DND-41 (cell line): ENCODE measurements around the gene SDE2.
"Not testable (repeated sequence)": the region's sequence is repeated elsewhere in the genome, so short reads cannot be mapped to it uniquely, and the experiment has no call there.

Source experiments
- ATAC-seq: fragments of 200-7000 bp; cut with Tn5 transposase; 3 replicates; pipeline ENCODE4 v1.9.1; 2021; ENCODE audit warnings: low read depth; ENCODE audit not compliant: insufficient read depth
- DNase-seq: peaks from one replicate; pipeline ENCODE4 v3.0.0-alpha.2; 2020
- H2AFZ ChIP-seq: 2 replicates; pipeline ENCODE4 v1.6.0; 2012; ENCODE audit warnings: low read depth, low read length
- H3K27ac ChIP-seq: 2 replicates; pipeline ENCODE4 v1.5.1; 2012; ENCODE audit warnings: low read length, inconsistent platforms
- H3K27me3 ChIP-seq: fragments of 200-600 bp; sonication (generic); 2 replicates; pipeline ENCODE4 v1.6.0; 2012; ENCODE audit warnings: low read length, mild to moderate bottlenecking, inconsistent platforms; ENCODE audit not compliant: insufficient read depth, poor library complexity
- H3K36me3 ChIP-seq: 2 replicates; pipeline ENCODE4 v1.5.1; 2012; ENCODE audit warnings: low read length, inconsistent platforms; ENCODE audit not compliant: insufficient read depth
- H3K4me1 ChIP-seq: 2 replicates; pipeline ENCODE4 v1.5.1; 2012; ENCODE audit warnings: mild to moderate bottlenecking, low read length; ENCODE audit not compliant: insufficient read depth
- H3K4me2 ChIP-seq: 2 replicates; pipeline ENCODE4 v1.6.0; 2012; ENCODE audit warnings: mild to moderate bottlenecking, moderate library complexity, low read length, inconsistent platforms; ENCODE audit not compliant: insufficient read depth
- H3K4me3 ChIP-seq, 2 experiments: fragments of 200-600 bp in 1 of 2; shearing (Covaris generic) in 1 of 2; 2 replicates each; pipeline ENCODE4 v1.5.1; 2012 to 2016; ENCODE audit warnings: inconsistent platforms in 2 of 2, low read length in 2 of 2, mild to moderate bottlenecking in 2 of 2, low read depth in 1 of 2, moderate library complexity in 1 of 2
- H3K79me2 ChIP-seq: 2 replicates; pipeline ENCODE4 v1.6.0; 2012; ENCODE audit warnings: low read length, inconsistent platforms; ENCODE audit not compliant: insufficient read depth
- H3K9ac ChIP-seq: 2 replicates; pipeline ENCODE4 v1.6.0; 2012; ENCODE audit warnings: low read depth, mild to moderate bottlenecking, inconsistent platforms, low read length, moderate library complexity
- H3K9me3 ChIP-seq: 2 replicates; pipeline ENCODE4 v1.5.1; 2012; ENCODE audit warnings: low read length, moderate library complexity, mild to moderate bottlenecking, inconsistent platforms; ENCODE audit not compliant: insufficient read depth, severe bottlenecking
- H4K20me1 ChIP-seq: 2 replicates; pipeline ENCODE4 v1.6.0; 2012; ENCODE audit warnings: low read length; ENCODE audit not compliant: insufficient read depth
- EZH2 ChIP-seq: IDR thresholded peaks from 3 replicates; pipeline ENCODE4 v1.6.1; 2012; ENCODE audit warnings: borderline replicate concordance, low read depth, mild to moderate bottlenecking, moderate library complexity, low read length, inconsistent platforms; ENCODE audit not compliant: severe bottlenecking
- TF ChIP-seq, protein P1 (sequence below): IDR thresholded peaks from 2 replicates; pipeline ENCODE4 v1.5.1; 2012; ENCODE audit warnings: borderline replicate concordance, low read length, moderate library complexity, mild to moderate bottlenecking; ENCODE audit not compliant: poor library complexity, severe bottlenecking; ENCODE audit errors: extremely low read depth

Gene SDE2

DNA sequence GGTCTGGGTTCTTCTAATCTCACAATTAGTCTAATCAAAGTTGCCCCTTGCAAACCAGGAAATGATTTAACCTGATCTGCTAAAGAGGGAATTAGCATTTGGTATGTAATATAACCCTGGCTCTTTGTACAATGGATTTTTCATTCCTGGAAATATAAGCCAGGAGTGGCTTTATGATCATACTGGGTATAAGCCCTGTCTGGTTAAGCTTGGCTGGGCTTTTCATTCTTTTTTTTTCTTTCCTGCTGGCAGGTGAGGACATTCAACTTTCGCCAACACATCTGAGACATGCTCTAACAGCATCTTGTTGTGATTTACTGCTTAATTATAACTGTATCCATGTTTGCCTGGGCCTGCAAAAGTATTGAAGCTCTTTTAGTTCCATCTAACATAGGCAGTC is 20.4 kb upstream of the SDE2 start:
- no peaks in the 10 kb centered on the region for H3K27me3 ChIP-seq
- H3K36me3 ChIP-seq: no peaks in the 10 kb centered on the region
- H3K4me3 ChIP-seq: no peak overlapping the region
- H2AFZ ChIP-seq: no peak overlapping the region; the same call in 1 of the 2 replicates
- H3K27ac ChIP-seq: no peak overlapping the region
- H3K9ac ChIP-seq: no peak overlapping the region
- no peak for TF ChIP-seq EZH2
- TF ChIP-seq, protein P1, sequence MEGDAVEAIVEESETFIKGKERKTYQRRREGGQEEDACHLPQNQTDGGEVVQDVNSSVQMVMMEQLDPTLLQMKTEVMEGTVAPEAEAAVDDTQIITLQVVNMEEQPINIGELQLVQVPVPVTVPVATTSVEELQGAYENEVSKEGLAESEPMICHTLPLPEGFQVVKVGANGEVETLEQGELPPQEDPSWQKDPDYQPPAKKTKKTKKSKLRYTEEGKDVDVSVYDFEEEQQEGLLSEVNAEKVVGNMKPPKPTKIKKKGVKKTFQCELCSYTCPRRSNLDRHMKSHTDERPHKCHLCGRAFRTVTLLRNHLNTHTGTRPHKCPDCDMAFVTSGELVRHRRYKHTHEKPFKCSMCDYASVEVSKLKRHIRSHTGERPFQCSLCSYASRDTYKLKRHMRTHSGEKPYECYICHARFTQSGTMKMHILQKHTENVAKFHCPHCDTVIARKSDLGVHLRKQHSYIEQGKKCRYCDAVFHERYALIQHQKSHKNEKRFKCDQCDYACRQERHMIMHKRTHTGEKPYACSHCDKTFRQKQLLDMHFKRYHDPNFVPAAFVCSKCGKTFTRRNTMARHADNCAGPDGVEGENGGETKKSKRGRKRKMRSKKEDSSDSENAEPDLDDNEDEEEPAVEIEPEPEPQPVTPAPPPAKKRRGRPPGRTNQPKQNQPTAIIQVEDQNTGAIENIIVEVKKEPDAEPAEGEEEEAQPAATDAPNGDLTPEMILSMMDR: no peak
- no peaks in the 10 kb centered on the region for H4K20me1 ChIP-seq
- no peak for ATAC-seq
- no peaks in the 10 kb centered on the region for H3K4me1 ChIP-seq
- no peak overlapping the region for H3K4me2 ChIP-seq
- no peaks in the 10 kb centered on the region for H3K9me3 ChIP-seq
- no peaks in the 10 kb centered on the region for H3K79me2 ChIP-seq
- DNase-seq: no peak

DNA sequence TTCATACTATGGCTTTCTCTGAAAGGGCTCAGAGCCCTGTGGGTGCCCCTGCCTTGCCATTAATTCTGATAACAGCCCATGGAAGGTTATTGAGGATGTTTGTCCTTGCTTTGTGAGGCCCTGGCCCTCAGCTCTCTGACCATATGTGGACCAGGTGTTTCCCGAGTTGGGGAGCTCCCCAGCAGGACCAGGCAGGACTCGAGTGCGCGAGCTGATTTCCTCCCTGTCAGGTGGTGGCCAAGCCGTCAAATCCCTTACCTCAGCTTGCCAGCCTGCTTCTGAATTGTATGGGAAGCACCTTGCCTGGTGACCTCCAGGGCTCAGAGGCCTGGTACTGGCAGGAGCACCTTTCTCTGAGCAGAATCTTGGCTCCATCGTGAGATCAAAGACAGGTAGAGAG is 17.9 kb upstream of the SDE2 start:
- Histone ChIP-seq H4K20me1 (0 out of 2 replicates have a peak, but pooled peaks cover 4% of the 10 kb centered on the region), H3K79me2 (no peaks in the 10 kb centered on the region), H3K27me3 (no peaks in the 10 kb centered on the region), H3K4me3 (no peak overlapping the region), H3K27ac (no peak overlapping the region), H3K4me1 (no peaks in the 10 kb centered on the region), H3K4me2 (no peak overlapping the region), H2AFZ (no peak overlapping the region), H3K9ac (no peak overlapping the region), H3K9me3 (no peaks in the 10 kb centered on the region), H3K36me3 (no peaks in the 10 kb centered on the region)
- TF ChIP-seq EZH2: no peak
- TF ChIP-seq, protein P1: no peak
- ATAC-seq (no peak), DNase-seq (no peak)

DNA sequence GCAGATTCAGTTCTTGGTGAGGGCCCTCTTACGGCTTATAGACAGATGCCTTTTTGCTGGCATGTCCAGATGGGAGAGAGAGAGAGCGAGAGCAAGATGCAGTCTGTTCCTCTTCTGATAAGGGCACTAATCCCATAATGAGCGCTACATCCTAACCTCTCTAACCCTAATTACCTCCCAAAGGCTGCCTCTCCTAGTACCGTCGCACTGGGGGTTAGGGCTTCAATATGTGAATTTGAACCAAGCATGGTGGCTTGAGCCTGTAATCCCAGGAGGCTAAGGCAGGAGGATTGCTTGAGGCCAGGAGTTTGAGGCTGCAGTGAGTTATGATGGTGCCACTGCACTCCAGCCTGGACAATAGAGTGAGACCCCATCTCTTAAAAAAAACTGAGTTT is 10.5 kb upstream of the SDE2 start:
- DNase-seq (no peak), ATAC-seq (no peak)
- H2AFZ ChIP-seq: no peak overlapping the region

DNA sequence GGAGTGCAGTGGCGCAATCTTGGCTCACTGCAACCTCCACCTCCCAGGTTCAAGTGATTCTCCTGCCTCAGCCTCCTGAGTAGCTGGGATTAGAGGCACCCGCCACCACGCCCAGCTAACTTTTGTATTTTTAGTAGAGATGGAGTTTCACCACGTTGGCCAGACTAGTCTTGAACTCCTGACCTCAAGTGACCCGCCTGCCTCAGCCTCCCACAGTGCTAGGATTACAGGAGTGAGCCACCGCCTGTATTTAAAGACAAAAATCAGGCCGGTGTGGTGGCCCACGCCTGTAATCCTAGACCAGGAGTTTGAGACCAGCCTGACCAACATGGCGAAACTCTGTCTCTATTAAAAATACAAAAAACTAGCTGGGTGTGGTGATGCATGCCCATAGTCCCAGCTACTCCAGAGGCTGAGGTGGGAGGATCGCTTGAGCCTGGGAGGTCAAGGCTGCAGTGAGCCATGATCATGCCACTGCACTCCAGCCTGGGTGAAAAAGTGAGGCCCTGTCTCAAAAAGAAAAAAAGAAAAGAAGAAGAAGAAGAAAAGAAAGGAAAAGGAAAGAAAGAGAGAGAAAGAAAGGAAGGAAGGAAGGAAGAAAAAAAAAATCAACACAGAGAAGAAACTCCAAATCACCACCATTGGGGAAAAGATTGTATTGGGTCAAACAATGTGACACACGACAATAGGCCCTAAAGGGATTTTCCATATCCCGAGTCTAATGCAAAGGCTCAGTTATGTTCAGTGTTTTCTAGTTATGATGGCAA is 8.2 kb upstream of the SDE2 start:
- not testable (repeated sequence) for H3K36me3 ChIP-seq, DNase-seq, H3K4me1 ChIP-seq, H4K20me1 ChIP-seq, H3K9ac ChIP-seq, H3K4me3 ChIP-seq, H3K9me3 ChIP-seq, H2AFZ ChIP-seq, H3K4me2 ChIP-seq, H3K79me2 ChIP-seq, H3K27me3 ChIP-seq, H3K27ac ChIP-seq, ATAC-seq

More for the DNA sequence above, 10.5 kb upstream of the SDE2 start:
- Histone ChIP-seq H3K9ac (no peak overlapping the region), H3K27ac (no peak overlapping the region), H4K20me1 (0 out of 2 replicates have a peak, but pooled peaks cover 4% of the 10 kb centered on the region), H3K27me3 (peaks cover 4% of the 10 kb centered on the region), H3K4me1 (no peaks in the 10 kb centered on the region), H3K36me3 (no peaks in the 10 kb centered on the region), H3K4me3 (no peak overlapping the region), H3K4me2 (no peak overlapping the region), H3K79me2 (no peaks in the 10 kb centered on the region), H3K9me3 (no peaks in the 10 kb centered on the region)
- TF ChIP-seq, protein P1: no peak
- no peak for TF ChIP-seq EZH2
